Stimulated activated naive CD8-positive, alpha-beta T cell treated with anti-CD3 and anti-CD28 coated beads, Interleukin-15, amount 100 ng/mL, for 72 hours (primary cell): ENCODE results near the gene EGF.
"Not testable (repeated sequence)": the region's sequence is repeated elsewhere in the genome, so short reads cannot be mapped to it uniquely, and the experiment has no call there.

Experiments
- ATAC-seq: fragments of 150-1000 bp; cut with Tn5 transposase; 2 replicates; pipeline ENCODE4 v1.10.0; 2021; ENCODE audit warnings: mild to moderate bottlenecking, moderate library complexity
- DNase-seq, 2 donors: peaks; one replicate each; pipeline ENCODE4 v3.0.0; 2021 to 2022
- H3K27ac Mint-ChIP-seq, 2 donors: one replicate each; pipeline ENCODE4 v1.8.0; 2022; ENCODE audit warnings: mild to moderate bottlenecking in 2 of 2, mixed read lengths in 2 of 2, moderate library complexity in 2 of 2
- H3K27me3 Mint-ChIP-seq: one replicate; pipeline ENCODE4 v1.8.0; 2022; ENCODE audit warnings: mixed read lengths
- H3K4me1 Mint-ChIP-seq: one replicate; pipeline ENCODE4 v1.8.0; 2022; ENCODE audit warnings: mild to moderate bottlenecking, mixed read lengths
- H3K4me3 Mint-ChIP-seq, 2 donors: one replicate each; pipeline ENCODE4 v1.8.0; 2022; ENCODE audit warnings: mild to moderate bottlenecking in 2 of 2, mixed read lengths in 2 of 2, moderate library complexity in 1 of 2
- H3K9me3 Mint-ChIP-seq, 2 donors: one replicate each; pipeline ENCODE4 v1.8.0; 2022; ENCODE audit warnings: mixed read lengths in 2 of 2

EGF gene

GRCh38 chr4:109912706-109913595, at the start of gene EGF:
Gene EGF (plus strand): TSS chr4:109912883. CDS start chr4:109913336, 453 bp downstream.
- ATAC-seq (no peak), DNase-seq (no peak)
- H3K4me3 Mint-ChIP-seq = no peak within 1 kb of the TSS
- H3K4me1 Mint-ChIP-seq = peaks cover 4% of the 10 kb centered on the region
- peaks cover 27% of the 10 kb centered on the region for H3K27me3 Mint-ChIP-seq
- H3K27ac Mint-ChIP-seq = no peak within 1 kb of the TSS
- H3K9me3 Mint-ChIP-seq = no peaks in the 10 kb centered on the region

GRCh38 chr4:109864134-109864533, 48.5 kb upstream of the EGF start:
- DNase-seq = no peak
- no peaks in the 10 kb centered on the region for H3K9me3 Mint-ChIP-seq
- no peak for ATAC-seq
- H3K27me3 Mint-ChIP-seq = no peaks in the 10 kb centered on the region
- no peak overlapping the region for H3K4me3 Mint-ChIP-seq
- no peak overlapping the region for H3K27ac Mint-ChIP-seq
- H3K4me1 Mint-ChIP-seq = no peaks in the 10 kb centered on the region

GRCh38 chr4:109870061-109870460, 42.6 kb upstream of the EGF start:
- H3K27ac Mint-ChIP-seq = no peak overlapping the region
- no peaks in the 10 kb centered on the region for H3K9me3 Mint-ChIP-seq
- H3K4me1 Mint-ChIP-seq = no peaks in the 10 kb centered on the region
- DNase-seq (no peak), ATAC-seq (no peak)
- H3K4me3 Mint-ChIP-seq = no peak overlapping the region
- H3K27me3 Mint-ChIP-seq = no peaks in the 10 kb centered on the region

- H3K4me3 Mint-ChIP-seq = no peak overlapping the region
- H3K4me1 Mint-ChIP-seq = no peaks in the 10 kb centered on the region
- no peaks in the 10 kb centered on the region for H3K27me3 Mint-ChIP-seq
- DNase-seq = no peak
- ATAC-seq = no peak
- peaks cover 0 to 5% of the 10 kb centered on the region in 2 donors for H3K9me3 Mint-ChIP-seq
- no peak overlapping the region for H3K27ac Mint-ChIP-seq
Measured at GRCh38 chr4:109872065-109872464, 40.6 kb upstream of the EGF start.

- Mint-ChIP-seq H3K9me3 (peaks cover 0 to 5% of the 10 kb centered on the region in 2 donors), H3K4me1 (no peaks in the 10 kb centered on the region), H3K4me3 (no peak overlapping the region), H3K27me3 (peaks cover 8% of the 10 kb centered on the region), H3K27ac (no peak overlapping the region)
- ATAC-seq (no peak), DNase-seq (no peak)
Measured at GRCh38 chr4:109872950-109873656, 39.6 kb upstream of the EGF start.

- DNase-seq (no peak), ATAC-seq (no peak)
- H3K27me3 Mint-ChIP-seq = peaks cover 9% of the 10 kb centered on the region
- H3K9me3 Mint-ChIP-seq = peaks cover 0 to 5% of the 10 kb centered on the region in 2 donors
- H3K27ac Mint-ChIP-seq = no peak overlapping the region
- no peak overlapping the region for H3K4me3 Mint-ChIP-seq
- H3K4me1 Mint-ChIP-seq = no peaks in the 10 kb centered on the region
Measured at GRCh38 chr4:109873791-109874514, 38.7 kb upstream of the EGF start.

GRCh38 chr4:109875106-109875505, 37.6 kb upstream of the EGF start:
- DNase-seq (no peak), ATAC-seq (no peak)
- H3K4me3 Mint-ChIP-seq = no peak overlapping the region
- peaks cover 0 to 5% of the 10 kb centered on the region in 2 donors for H3K9me3 Mint-ChIP-seq
- peak overlapping the region in 1 of 2 donors; percentile 68 for H3K27ac Mint-ChIP-seq
- H3K27me3 Mint-ChIP-seq = peaks cover 17% of the 10 kb centered on the region
- no peaks in the 10 kb centered on the region for H3K4me1 Mint-ChIP-seq

GRCh38 chr4:109875553-109875952, 37.1 kb upstream of the EGF start:
- H3K4me3 Mint-ChIP-seq, DNase-seq, H3K4me1 Mint-ChIP-seq, H3K9me3 Mint-ChIP-seq, ATAC-seq: not testable (repeated sequence)
- H3K27me3 Mint-ChIP-seq = peaks cover 17% of the 10 kb centered on the region
- peak overlapping the region in 1 of 2 donors; percentile 68 for H3K27ac Mint-ChIP-seq

GRCh38 chr4:109876634-109877265, 35.9 kb upstream of the EGF start:
- no peak overlapping the region for H3K27ac Mint-ChIP-seq
- no peaks in the 10 kb centered on the region for H3K4me1 Mint-ChIP-seq
- peaks cover 17% of the 10 kb centered on the region for H3K27me3 Mint-ChIP-seq
- DNase-seq (no peak), ATAC-seq (no peak)
- peaks cover 0 to 5% of the 10 kb centered on the region in 2 donors for H3K9me3 Mint-ChIP-seq
- H3K4me3 Mint-ChIP-seq = no peak overlapping the region

GRCh38 chr4:109877400-109877799, 35.3 kb upstream of the EGF start:
- DNase-seq (no peak), ATAC-seq (no peak)
- peaks cover 0 to 5% of the 10 kb centered on the region in 2 donors for H3K9me3 Mint-ChIP-seq
- no peak overlapping the region for H3K27ac Mint-ChIP-seq
- peaks cover 17% of the 10 kb centered on the region for H3K27me3 Mint-ChIP-seq
- H3K4me3 Mint-ChIP-seq = no peak overlapping the region
- no peaks in the 10 kb centered on the region for H3K4me1 Mint-ChIP-seq

- H3K4me3 Mint-ChIP-seq = no peak overlapping the region
- no peak overlapping the region for H3K27ac Mint-ChIP-seq
- ATAC-seq = no peak
Measured at GRCh38 chr4:109878355-109878754, 34.3 kb upstream of the EGF start.

GRCh38 chr4:109879081-109879480, 33.6 kb upstream of the EGF start:
- no peaks in the 10 kb centered on the region for H3K4me1 Mint-ChIP-seq
- DNase-seq = no peak
- no peak overlapping the region for H3K27ac Mint-ChIP-seq
- H3K4me3 Mint-ChIP-seq = no peak overlapping the region
- peaks cover 17% of the 10 kb centered on the region for H3K27me3 Mint-ChIP-seq
- H3K9me3 Mint-ChIP-seq = peaks cover 0 to 5% of the 10 kb centered on the region in 2 donors
- no peak for ATAC-seq

More at GRCh38 chr4:109878355-109878754, 34.3 kb upstream of the EGF start:
- no peak for DNase-seq
- H3K9me3 Mint-ChIP-seq = peaks cover 0 to 5% of the 10 kb centered on the region in 2 donors
- no peaks in the 10 kb centered on the region for H3K4me1 Mint-ChIP-seq
- peaks cover 17% of the 10 kb centered on the region for H3K27me3 Mint-ChIP-seq

GRCh38 chr4:109879636-109880314, 32.9 kb upstream of the EGF start:
- ATAC-seq = no peak
- no peak overlapping the region for H3K27ac Mint-ChIP-seq

GRCh38 chr4:109886303-109886702, 26.4 kb upstream of the EGF start:
- no peak for ATAC-seq
- Mint-ChIP-seq H3K9me3 (no peaks in the 10 kb centered on the region), H3K27ac (no peak overlapping the region), H3K27me3 (no peaks in the 10 kb centered on the region), H3K4me1 (no peaks in the 10 kb centered on the region), H3K4me3 (no peak overlapping the region)
- DNase-seq = no peak

More at GRCh38 chr4:109879636-109880314, 32.9 kb upstream of the EGF start:
- DNase-seq = no peak
- peaks cover 17% of the 10 kb centered on the region for H3K27me3 Mint-ChIP-seq
- H3K4me3 Mint-ChIP-seq = no peak overlapping the region
- no peaks in the 10 kb centered on the region for H3K4me1 Mint-ChIP-seq
- H3K9me3 Mint-ChIP-seq = peaks cover 0 to 5% of the 10 kb centered on the region in 2 donors

GRCh38 chr4:109887071-109887470, 25.6 kb upstream of the EGF start:
- no peak for ATAC-seq
- no peak for DNase-seq
- no peak overlapping the region for H3K4me3 Mint-ChIP-seq
- no peaks in the 10 kb centered on the region for H3K4me1 Mint-ChIP-seq
- H3K27ac Mint-ChIP-seq = no peak overlapping the region
- H3K27me3 Mint-ChIP-seq = no peaks in the 10 kb centered on the region
- peaks cover 0 to 3% of the 10 kb centered on the region in 2 donors for H3K9me3 Mint-ChIP-seq
